Tongue (tissue), 2 donors: ENCODE measurements around the gene ACYP2. TPM values are rescaled to one million over a fixed set of nuclear protein-coding genes. Genes with fewer than 3 reads are reported as not detected.
A peak's percentile ranks its signal among the peaks of the same experiment; 100 is the strongest.
"Not testable (repeated sequence)": the region's sequence is repeated elsewhere in the genome, so short reads cannot be mapped to it uniquely, and the experiment has no call there.

Experiments used
- DNase-seq: peaks from one replicate; pipeline ENCODE4 v3.0.0-alpha.2; 2015
- total RNA-seq: library from RNA; depleted of rRNA; stranded (reverse); fragments of >200 nt; gene quantifications from one replicate; pipeline ENCODE4 v1.2.3, GENCODE V29; 2014

The ACYP2 gene
- total RNA-seq, 1 donor from 2014 or later, result 39.3 TPM

- no peak for DNase-seq
Measured at GRCh38 chr2:54099370-54099769, 16.0 kb upstream of the ACYP2 start.

DNA sequence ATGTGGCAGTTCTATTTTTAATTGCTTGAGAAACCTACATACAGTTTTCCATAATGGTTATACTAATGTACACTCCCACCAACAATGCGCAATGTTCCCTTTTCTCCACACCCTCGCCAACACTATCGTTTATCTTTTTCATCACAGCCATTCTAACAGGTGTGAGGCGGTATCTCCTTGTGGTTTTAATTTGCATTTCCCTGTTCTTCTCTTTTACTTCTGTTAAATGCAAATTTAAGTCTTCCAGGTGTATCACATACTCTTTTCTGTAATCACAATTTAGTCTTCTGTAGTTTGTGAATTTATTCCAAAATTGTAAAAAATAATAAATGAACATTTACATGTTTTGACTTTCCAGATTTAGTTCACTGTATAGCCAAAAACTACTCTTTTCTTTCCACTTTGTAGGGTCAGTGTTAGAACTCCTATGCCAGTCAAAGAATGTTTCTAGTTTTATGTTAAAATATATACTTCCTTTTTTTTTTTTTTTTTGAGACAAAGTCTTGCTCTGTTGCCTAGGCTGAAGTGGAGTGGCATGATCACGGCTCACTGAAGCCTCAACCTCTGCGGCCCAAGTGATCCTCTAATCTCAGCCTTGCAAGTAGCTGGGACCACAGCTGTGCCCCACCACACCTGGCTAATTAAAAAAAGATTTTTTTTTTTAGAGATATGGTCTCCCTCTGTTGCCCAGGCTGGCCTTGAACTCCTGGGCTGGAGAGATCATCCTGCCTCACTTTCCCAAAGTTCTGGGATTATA lies 15.4 kb upstream of the ACYP2 start:
- DNase-seq, result no peak

GRCh38 chr2:54100772-54101171 lies 14.6 kb upstream of the ACYP2 start:
- DNase-seq, result no peak

DNA sequence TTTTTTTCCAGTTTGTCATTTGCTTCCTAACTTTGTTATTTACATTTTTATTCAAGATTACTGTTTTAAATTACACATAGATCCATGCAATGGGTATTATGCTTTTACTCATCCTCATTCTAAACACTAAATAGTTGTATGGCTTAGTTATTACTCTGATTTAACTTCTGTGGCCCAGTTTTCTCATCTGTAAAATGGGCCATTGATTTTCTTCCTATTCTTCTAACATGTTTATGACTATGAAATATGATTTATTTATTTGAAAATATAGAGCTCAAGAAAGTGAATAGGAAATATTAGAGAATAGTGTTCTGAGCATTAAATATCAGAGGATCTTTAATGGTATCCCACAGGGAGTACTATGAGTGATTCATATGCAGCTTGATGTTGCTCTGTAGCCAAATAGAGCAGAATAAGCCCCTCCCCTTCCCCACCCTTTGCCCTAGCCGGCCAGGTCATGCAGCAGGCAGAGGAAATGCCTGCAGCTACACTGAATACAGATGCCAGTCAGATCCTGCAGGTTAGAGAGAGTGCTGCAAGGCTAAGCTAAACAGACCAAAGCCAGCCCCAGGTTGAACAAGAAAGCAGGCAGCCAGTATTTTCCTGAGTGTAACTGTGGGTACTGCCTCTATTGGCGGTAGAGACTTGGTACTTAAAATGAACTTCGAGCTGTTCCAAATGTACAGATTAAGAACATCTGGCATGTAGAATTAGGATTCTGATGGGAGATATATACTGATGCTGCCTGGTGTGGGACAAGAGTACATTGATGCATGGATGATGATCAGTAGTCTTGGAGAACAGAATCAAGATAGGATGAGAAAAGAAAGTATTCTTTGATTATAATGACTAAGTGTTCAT lies 11.7 kb upstream of the ACYP2 start:
- no peak for DNase-seq

DNA sequence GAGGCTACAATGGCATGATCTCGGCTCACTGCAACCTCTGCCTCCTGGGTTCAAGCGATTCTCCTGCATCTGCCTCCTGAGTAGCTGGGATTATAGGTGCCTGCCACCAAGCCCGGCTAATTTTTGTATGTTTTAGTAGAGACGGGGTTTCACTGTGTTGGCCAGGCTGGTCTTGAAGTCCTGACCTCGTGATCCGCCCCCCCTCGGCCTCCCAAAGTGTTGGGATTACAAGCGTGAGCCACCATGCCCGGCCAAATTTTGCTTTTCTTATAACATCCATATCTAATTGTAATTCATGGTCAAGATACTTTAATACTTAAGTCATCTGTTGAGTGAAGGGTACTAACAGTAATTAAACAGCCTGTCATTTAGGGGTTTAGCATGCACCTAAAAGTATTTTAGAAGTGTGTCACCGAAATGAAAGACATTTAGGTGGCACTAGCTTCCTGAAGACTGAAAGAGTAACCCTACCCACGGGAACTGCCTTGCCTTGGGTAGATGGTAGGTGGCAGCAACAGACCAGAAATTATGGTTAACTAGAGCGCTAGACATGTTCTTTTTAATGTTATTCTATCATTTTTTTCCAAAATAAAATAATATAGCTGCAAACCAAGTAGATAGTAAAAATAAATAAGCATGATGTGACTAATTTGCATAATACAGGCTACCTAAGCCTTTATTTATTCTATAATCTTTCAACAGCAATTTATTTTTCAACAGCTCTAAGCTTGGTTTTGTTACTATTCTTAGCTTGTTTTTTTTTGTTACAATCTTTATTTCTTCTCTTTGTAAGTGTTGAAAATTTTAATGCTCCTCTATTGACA lies 8.6 kb upstream of the ACYP2 start:
- DNase-seq, result peak; percentile 72

- DNase-seq, result no peak
Measured at GRCh38 chr2:54107455-54107764, 8.0 kb upstream of the ACYP2 start.

- no peak for DNase-seq
Measured at GRCh38 chr2:54107903-54108615, 7.4 kb upstream of the ACYP2 start.

DNA sequence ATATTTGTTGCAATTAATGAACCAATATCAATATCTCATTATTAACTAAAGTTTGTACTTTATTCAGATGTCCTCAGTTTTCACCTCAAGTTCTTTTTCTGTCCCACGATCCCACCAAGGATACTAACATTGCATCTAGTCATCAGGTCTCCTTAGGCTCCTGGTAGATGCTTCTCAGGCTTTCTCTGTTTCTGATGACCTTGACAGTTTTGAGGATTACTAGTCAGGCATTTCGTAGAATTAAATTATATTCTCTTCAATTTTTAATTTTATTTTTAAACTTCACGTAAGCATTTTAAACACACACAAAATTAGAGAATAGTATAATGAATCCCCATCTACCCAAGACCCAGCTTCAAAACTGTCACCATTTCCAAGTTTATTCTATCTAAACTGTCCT lies 5.6 kb upstream of the ACYP2 start:
- no peak for DNase-seq

DNA sequence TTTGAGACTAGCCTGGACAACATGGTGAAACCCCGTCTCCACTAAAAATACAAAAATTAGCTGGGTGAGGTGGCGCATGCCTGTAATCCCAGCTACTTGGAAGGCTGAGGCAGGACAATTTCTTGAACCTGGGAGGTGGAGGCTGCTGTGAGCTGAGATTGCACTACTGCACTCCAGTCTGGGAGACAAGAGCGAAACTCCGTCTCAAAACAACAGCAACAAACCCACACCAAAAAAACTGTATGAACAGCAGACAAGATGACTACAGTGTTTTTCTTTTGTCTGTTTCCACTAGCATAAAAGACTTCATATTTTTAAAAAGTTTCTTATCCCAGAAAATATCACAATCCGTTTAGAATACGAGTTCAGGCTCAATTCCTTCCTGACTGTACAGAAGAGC lies 936 bp upstream of the ACYP2 start:
- not testable (repeated sequence) for DNase-seq

GRCh38 chr2:54114936-54115283 lies 505 bp upstream of the ACYP2 start:
- DNase-seq, result no peak

GRCh38 chr2:54116598-54116997 lies 1.2 kb downstream of the ACYP2 start:
- not testable (repeated sequence) for DNase-seq

GRCh38 chr2:54120950-54121349 lies 5.5 kb downstream of the ACYP2 start:
- DNase-seq, result no peak

DNA sequence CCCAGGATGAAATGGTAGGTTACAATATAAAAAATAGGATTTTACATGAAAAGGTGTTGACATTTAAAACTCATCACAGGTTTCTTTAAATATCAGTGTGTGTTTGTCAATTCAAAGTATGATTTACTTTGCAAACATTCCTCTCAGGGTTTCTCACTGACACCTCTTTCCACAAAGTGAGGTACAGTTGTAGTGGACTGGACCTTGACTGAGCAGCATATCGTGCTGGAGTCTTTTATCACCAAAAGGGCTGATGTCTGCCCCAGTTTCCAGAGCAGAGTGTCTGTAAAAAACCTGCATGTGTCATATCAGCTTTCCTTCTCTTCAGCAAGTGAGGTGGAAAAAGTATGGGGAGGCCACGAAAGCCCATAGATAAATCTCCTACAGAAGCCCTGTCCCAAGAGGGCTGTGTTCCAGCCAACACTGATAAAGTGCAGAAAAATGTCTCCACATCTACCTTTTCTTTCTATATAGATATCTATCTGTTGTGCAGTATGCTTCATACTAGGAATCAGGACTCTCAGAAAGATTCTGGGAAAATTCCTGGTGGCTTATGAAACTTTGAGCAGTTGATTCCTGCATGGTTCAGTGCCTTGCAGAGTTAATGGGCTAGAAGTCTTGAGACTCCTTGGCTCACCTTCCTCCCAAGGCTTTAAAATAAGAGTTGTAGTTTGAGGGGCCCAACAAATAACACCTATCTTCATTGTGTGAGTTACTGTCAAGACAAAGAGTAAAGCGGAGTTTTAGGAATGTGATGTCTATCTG lies 6.9 kb downstream of the ACYP2 start:
- DNase-seq, result no peak

- DNase-seq, result peak; percentile 26
Measured at GRCh38 chr2:54122939-54123338, 7.5 kb downstream of the ACYP2 start.

GRCh38 chr2:54127174-54127573 lies 11.8 kb downstream of the ACYP2 start:
- DNase-seq, result not testable (repeated sequence)

DNA sequence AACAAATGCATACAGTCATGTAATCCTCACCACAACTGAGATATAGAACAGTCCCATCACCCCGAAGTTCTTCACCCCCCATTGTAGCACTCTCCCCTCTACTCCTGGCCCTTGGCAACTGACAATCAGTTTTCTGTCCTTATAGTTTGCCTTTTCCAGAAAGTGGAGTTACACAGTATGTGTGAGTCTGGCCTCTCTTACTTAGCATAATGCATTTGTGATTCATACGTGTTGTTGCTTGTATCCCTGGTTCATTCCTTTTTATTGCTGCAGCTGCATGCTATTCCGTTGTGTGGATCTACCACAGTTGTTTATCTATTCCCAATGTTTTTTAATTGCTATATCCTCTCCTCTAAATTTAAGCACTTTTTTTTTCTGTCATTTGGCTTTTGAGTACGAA lies 17.6 kb downstream of the ACYP2 start:
- DNase-seq, result no peak

GRCh38 chr2:54139210-54139609 lies 23.8 kb downstream of the ACYP2 start:
- no peak for DNase-seq

GRCh38 chr2:54143780-54144179 lies 28.4 kb downstream of the ACYP2 start:
- no peak for DNase-seq

DNA sequence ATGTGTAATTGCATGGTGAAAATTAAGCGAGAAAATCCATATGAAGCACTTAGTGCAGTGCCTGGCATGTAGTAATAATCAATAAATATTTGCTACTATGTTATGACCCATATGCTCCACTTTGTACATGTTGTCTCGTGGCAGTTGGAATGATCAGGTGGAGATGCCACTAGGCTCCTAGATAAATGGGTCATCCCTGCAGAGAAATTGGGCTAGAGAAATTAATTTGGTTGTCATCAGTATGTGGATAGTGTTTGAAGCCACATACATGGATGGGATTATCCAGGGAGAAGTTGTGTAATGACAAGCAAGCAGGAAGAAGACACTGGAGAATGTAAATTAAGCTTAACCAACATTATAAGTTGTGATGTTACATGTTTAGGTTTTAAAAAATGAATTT lies 33.0 kb downstream of the ACYP2 start:
- DNase-seq, result no peak

- DNase-seq, result peak; percentile 12
Measured at GRCh38 chr2:54149638-54150441, 34.4 kb downstream of the ACYP2 start.

DNA sequence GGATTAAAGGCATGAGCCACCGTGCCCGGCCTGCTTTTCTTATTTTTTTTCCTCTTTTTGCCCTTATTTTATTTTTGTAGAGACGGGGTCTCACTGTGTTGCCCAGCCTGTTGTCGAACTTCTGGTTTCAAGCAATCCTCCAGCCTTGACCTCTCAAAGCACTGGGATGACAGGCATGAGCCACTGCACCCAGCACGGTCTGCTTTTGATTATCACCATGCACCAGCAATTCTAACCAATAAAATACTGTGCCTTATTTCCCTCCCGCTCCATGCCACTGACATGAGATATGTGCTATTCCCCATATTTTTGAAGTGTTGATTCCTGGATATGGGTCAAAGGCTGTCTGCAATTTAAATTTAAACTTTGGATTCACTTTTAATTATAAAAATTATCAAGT lies 42.9 kb downstream of the ACYP2 start:
- no peak for DNase-seq
